GM23338 (cell line): ENCODE results near the gene GRIA2. TPM values are rescaled to one million over a fixed set of nuclear protein-coding genes. Genes with fewer than 3 reads are reported as not detected.
A peak's percentile ranks its signal among the peaks of the same experiment; 100 is the strongest.

ENCODE experiments used
- ATAC-seq: fragments of 200-7000 bp; cut with Tn5 transposase; 3 replicates; pipeline ENCODE4 v1.9.1; 2020
- DNase-seq: peaks from one replicate; pipeline ENCODE4 v3.0.0-alpha.2; 2015; ENCODE audit warnings: low spot score
- H2AFZ ChIP-seq: fragments of 200-600 bp; sonication (generic); 2 replicates; pipeline ENCODE4 v1.8.0; 2016; ENCODE audit warnings: antibody characterized with exemption, mild to moderate bottlenecking, moderate library complexity
- H3F3A ChIP-seq: fragments of 200-600 bp; sonication (generic); replicated peaks from 2 replicates; pipeline ENCODE4 v1.8.0; 2017; ENCODE audit warnings: antibody characterized with exemption, mixed run types, low read depth
- H3K27ac ChIP-seq: fragments of 200-600 bp; sonication (generic); 2 replicates; pipeline ENCODE4 v1.6.1; 2016; ENCODE audit warnings: low read depth
- H3K27me3 ChIP-seq: fragments of 200-600 bp; sonication (generic); 2 replicates; pipeline ENCODE4 v1.8.0; 2016; ENCODE audit warnings: mild to moderate bottlenecking, mixed run types, moderate library complexity; ENCODE audit not compliant: insufficient read depth
- H3K36me3 ChIP-seq: fragments of 200-600 bp; sonication (generic); 2 replicates; pipeline ENCODE4 v1.8.0; 2016; ENCODE audit warnings: mild to moderate bottlenecking; ENCODE audit not compliant: insufficient read depth
- H3K4me1 ChIP-seq: fragments of 200-600 bp; sonication (generic); 2 replicates; pipeline ENCODE4 v1.8.0; 2016; ENCODE audit warnings: mild to moderate bottlenecking, moderate library complexity; ENCODE audit not compliant: insufficient read depth
- H3K4me2 ChIP-seq: fragments of 200-600 bp; sonication (generic); 2 replicates; pipeline ENCODE4 v1.7.1; 2017; ENCODE audit warnings: mixed run types
- H3K4me3 ChIP-seq: fragments of 200-600 bp; sonication (generic); 2 replicates; pipeline ENCODE4 v1.6.1; 2016; ENCODE audit warnings: mixed run types
- H3K79me2 ChIP-seq: fragments of 200-600 bp; sonication (generic); replicated peaks from 2 replicates; pipeline ENCODE4 v1.8.0; 2017; ENCODE audit warnings: mild to moderate bottlenecking; ENCODE audit not compliant: insufficient read depth
- H3K9me2 ChIP-seq: fragments of 200-600 bp; sonication (generic); 2 replicates; pipeline ENCODE4 v1.8.0; 2017; ENCODE audit not compliant: insufficient read depth
- H4K20me1 ChIP-seq: fragments of 200-600 bp; sonication (generic); replicated peaks from 2 replicates; pipeline ENCODE4 v1.8.0; 2017; ENCODE audit warnings: mild to moderate bottlenecking; ENCODE audit not compliant: insufficient read depth
- H3K27ac Mint-ChIP-seq: 2 replicates; pipeline ENCODE4 v1.8.0; 2020; ENCODE audit warnings: inconsistent platforms, mild to moderate bottlenecking, moderate library complexity, mixed read lengths
- H3K27me3 Mint-ChIP-seq: 3 replicates; pipeline ENCODE4 v1.8.0; 2022; ENCODE audit warnings: low read depth, mild to moderate bottlenecking, moderate library complexity, mixed read lengths, inconsistent platforms; ENCODE audit not compliant: insufficient read depth, poor library complexity
- H3K36me3 Mint-ChIP-seq: 3 replicates; pipeline ENCODE4 v1.8.0; 2021; ENCODE audit warnings: low read depth, mild to moderate bottlenecking, inconsistent platforms, moderate library complexity, mixed read lengths
- H3K4me1 Mint-ChIP-seq: 3 replicates; pipeline ENCODE4 v1.8.0; 2020; ENCODE audit warnings: mild to moderate bottlenecking, inconsistent platforms, mixed read lengths
- H3K4me3 Mint-ChIP-seq: 3 replicates; pipeline ENCODE4 v1.8.0; 2021; ENCODE audit warnings: moderate library complexity, mild to moderate bottlenecking, inconsistent platforms, mixed read lengths
- H3K9me3 Mint-ChIP-seq: 3 replicates; pipeline ENCODE4 v1.8.0; 2020; ENCODE audit warnings: moderate library complexity, mild to moderate bottlenecking, inconsistent platforms, mixed read lengths
- CREB1 ChIP-seq: fragments of 250-450 bp; sonication (Bioruptor Pico); IDR thresholded peaks from 2 replicates; pipeline ENCODE4 v1.5.0; 2020; ENCODE audit warnings: low read depth, mild to moderate bottlenecking, moderate library complexity
- CTCF ChIP-seq, 2 experiments: fragments of 200-600 bp in 1 of 2; sonication (generic) in 1 of 2; conservative IDR thresholded peaks; 2 replicates each; pipeline versions ENCODE4 v1.5.1 to v1.6.1; 2016 to 2017; ENCODE audit warnings: antibody characterized with exemption in 2 of 2, low read depth in 2 of 2, mild to moderate bottlenecking in 2 of 2, moderate library complexity in 1 of 2
- ETS1 ChIP-seq: IDR thresholded peaks from 2 replicates; pipeline ENCODE4 v1.6.1; 2016; ENCODE audit warnings: antibody characterized with exemption
- EZH2 ChIP-seq: fragments of 200-600 bp; sonication (generic); IDR thresholded peaks from one replicate; pipeline ENCODE4 v1.8.0; 2017; ENCODE audit warnings: antibody characterized with exemption, mild to moderate bottlenecking, low read depth; ENCODE audit not compliant: unreplicated experiment
- JUNB ChIP-seq: IDR thresholded peaks from one replicate; pipeline ENCODE4 v1.6.1; 2016; ENCODE audit warnings: antibody characterized with exemption; ENCODE audit not compliant: unreplicated experiment
- NANOG ChIP-seq: IDR thresholded peaks from 2 replicates; pipeline ENCODE4 v1.6.1; 2016; ENCODE audit warnings: antibody characterized with exemption, borderline replicate concordance
- POLR2AphosphoS5 ChIP-seq: IDR thresholded peaks from 2 replicates; pipeline ENCODE4 v1.6.1; 2016; ENCODE audit warnings: antibody characterized with exemption, low read depth
- REST ChIP-seq: IDR thresholded peaks from one replicate; pipeline ENCODE4 v1.6.1; 2018; ENCODE audit warnings: antibody characterized with exemption; ENCODE audit not compliant: unreplicated experiment
- ZNF331 ChIP-seq: fragments of 250-450 bp; sonication (Bioruptor Pico); IDR thresholded peaks from 2 replicates; pipeline ENCODE4 v1.5.0; 2020; ENCODE audit warnings: low read depth, mild to moderate bottlenecking, moderate library complexity
- ZNF462 ChIP-seq: fragments of 250-450 bp; sonication (Bioruptor Pico); IDR thresholded peaks from 2 replicates; pipeline ENCODE4 v1.5.0; 2020; ENCODE audit warnings: mild to moderate bottlenecking, moderate library complexity
- polyA plus RNA-seq: library from polyadenylated mRNA; unstranded; fragments of >200 nt; fragmentation: Nextera tagmentation; extraction: Ambion mirVana; gene quantifications from 2 replicates; pipeline ENCODE4 v1.2.1, GENCODE V29; 2016
- total RNA-seq: library from RNA; depleted of rRNA; stranded (reverse); fragments of >200 nt; shearing (Covaris generic); gene quantifications from 2 replicates; pipeline ENCODE4 v1.2.3, GENCODE V29; 2014

The GRIA2 gene
- total and polyA plus RNA-seq, 2 experiments from 2014 or later = not detected

GRCh38 chr4:157222771-157223160 is 2.2 kb downstream of the GRIA2 start:
- Histone ChIP-seq H3K79me2 (no peaks in the 10 kb centered on the region), H2AFZ (peak overlapping the region; percentile 100)
- no peak; the same call in 1 of the 3 replicates for ATAC-seq

GRCh38 chr4:157223456-157223855 is 2.9 kb downstream of the GRIA2 start:
- ATAC-seq (no peak), DNase-seq (no peak)
- H2AFZ ChIP-seq = no peak overlapping the region
- H4K20me1 ChIP-seq = peaks cover 7% of the 10 kb centered on the region
- peak overlapping the region; percentile 88; the same call in 1 of the 2 replicates for H3K4me2 ChIP-seq
- no peaks in the 10 kb centered on the region for H3K9me2 ChIP-seq
- peaks cover 18% of the 10 kb centered on the region for H3K4me1 ChIP-seq
- peaks cover 65% of the 10 kb centered on the region for H3K27me3 ChIP-seq
- TF ChIP-seq JUNB (no peak), NANOG (no peak), ZNF462 (CRISPR knock-in tag) (no peak), POLR2AphosphoS5 (no peak), ETS1 (no peak), REST (no peak), CTCF (conservative IDR thresholded peaks at IDR 0.05; ENCODE audit: low read depth in 2 of 2) (no peak), CREB1 (CRISPR knock-in tag) (no peak)
- no peak overlapping the region for H3K27ac Mint-ChIP-seq
- no peaks in the 10 kb centered on the region for H3K79me2 ChIP-seq
- H3K36me3 Mint-ChIP-seq = no peaks in the 10 kb centered on the region
- no peak overlapping the region for H3K27ac ChIP-seq
- no peaks in the 10 kb centered on the region for H3K9me3 Mint-ChIP-seq
- no peaks in the 10 kb centered on the region for H3K36me3 ChIP-seq
- peak overlapping the region; percentile 86 for H3K4me3 Mint-ChIP-seq
- H3K4me3 ChIP-seq = peak overlapping the region; percentile 77; the same call in 1 of the 2 replicates
- peaks cover 45% of the 10 kb centered on the region for H3K27me3 Mint-ChIP-seq
- H3F3A ChIP-seq = no peaks in the 10 kb centered on the region
- H3K4me1 Mint-ChIP-seq = peaks cover 12% of the 10 kb centered on the region

More at GRCh38 chr4:157222771-157223160, 2.2 kb downstream of the GRIA2 start:
- Histone ChIP-seq H3F3A (no peaks in the 10 kb centered on the region), H3K9me2 (no peaks in the 10 kb centered on the region), H3K4me2 (peak overlapping the region; percentile 88), H3K27ac (no peak overlapping the region), H3K4me1 (peaks cover 18% of the 10 kb centered on the region), H3K27me3 (peaks cover 70% of the 10 kb centered on the region), H3K36me3 (no peaks in the 10 kb centered on the region), H3K4me3 (peak overlapping the region; percentile 77), H4K20me1 (peaks cover 7% of the 10 kb centered on the region)
- no peaks in the 10 kb centered on the region for H3K36me3 Mint-ChIP-seq
- H3K27me3 Mint-ChIP-seq = peaks cover 45% of the 10 kb centered on the region
- no peaks in the 10 kb centered on the region for H3K9me3 Mint-ChIP-seq
- peak overlapping the region; percentile 86 for H3K4me3 Mint-ChIP-seq
- peaks cover 12% of the 10 kb centered on the region for H3K4me1 Mint-ChIP-seq
- no peak overlapping the region for H3K27ac Mint-ChIP-seq
- no peak for DNase-seq
- TF ChIP-seq EZH2 = peak; percentile 37
- no peak for TF ChIP-seq ZNF331
